Measurements from ENCODE around the gene ZYG11B. TPM values are rescaled to one million over a fixed set of nuclear protein-coding genes. Genes with fewer than 3 reads are reported as not detected.

Gene ZYG11B
- total and polyA plus RNA-seq, 9 of the 15 experiments (the other 6 are each of a cell fraction or from before 2014, with no cell fraction given), result 4.9 to 22.2 (median 12.2) TPM

GRCh38 chr1:52842643-52843310 lies 116.5 kb downstream of the ZYG11B start, which contains the start of gene ZYG11A (continued):
- TF ChIP-seq ATF3 (IDR thresholded peaks at IDR 0.05), result no peak
- peak; percentile 90 for TF ChIP-seq ATF3 (CRISPR knock-in tag; conservative IDR thresholded peaks at IDR 0.05)
- no peak for TF ChIP-seq SETDB1 (IDR thresholded peaks at IDR 0.05; ENCODE audit: low read length)
- TF ChIP-seq JUNB (CRISPR knock-in tag; conservative IDR thresholded peaks at IDR 0.05), result no peak
- peak; percentile 54 for TF ChIP-seq CBX1 (IDR thresholded peaks at IDR 0.05; ENCODE audit: low read depth)
- peak; percentile 30 for TF ChIP-seq CHD4 (IDR thresholded peaks at IDR 0.05; ENCODE audit: insufficient read depth, insufficient replicate concordance, low read depth, low read length, poor library complexity, severe bottlenecking)
- peak; percentile 93 for TF ChIP-seq POLR2G (IDR thresholded peaks at IDR 0.05; ENCODE audit: low read depth, low read length)
- TF ChIP-seq ZNF24 (IDR thresholded peaks at IDR 0.05), result no peak
- no peak for TF ChIP-seq USF1 (CRISPR knock-in tag; IDR thresholded peaks at IDR 0.05)
- no peak for TF ChIP-seq TRIM28 (IDR thresholded peaks at IDR 0.05)
- no peak for TF ChIP-seq NCOA4 (IDR thresholded peaks at IDR 0.05; ENCODE audit: partially characterized antibody)
- TF ChIP-seq SAP30 (IDR thresholded peaks at IDR 0.05; ENCODE audit: borderline replicate concordance, insufficient read depth, low read depth, low read length, poor library complexity, severe bottlenecking), result peak; percentile 87
- TF ChIP-seq ZNF696 (CRISPR knock-in tag; conservative IDR thresholded peaks at IDR 0.05), result no peak
- no peak for TF ChIP-seq NR0B1 (IDR thresholded peaks at IDR 0.05; ENCODE audit: partially characterized antibody)
- TF ChIP-seq CGGBP1 (CRISPR knock-in tag; IDR thresholded peaks at IDR 0.05), result no peak; the same call in 1 of the 2 replicates
- no peak for TF ChIP-seq KLF16 (IDR thresholded peaks at IDR 0.05)
- no peak for TF ChIP-seq ZNF134 (CRISPR knock-in tag; conservative IDR thresholded peaks at IDR 0.05)
- no peak for TF ChIP-seq PHB2 (IDR thresholded peaks at IDR 0.05; ENCODE audit: low read depth)
- TF ChIP-seq POLR2B (IDR thresholded peaks at IDR 0.05; ENCODE audit: low read depth, partially characterized antibody), result peak; percentile 36
- no peak for TF ChIP-seq EHMT2 (IDR thresholded peaks at IDR 0.05)
- TF ChIP-seq E2F1 (CRISPR knock-in tag; IDR thresholded peaks at IDR 0.05), result peak; percentile 87; the same call in 1 of the 2 replicates
- no peak for TF ChIP-seq SMAD2 (IDR thresholded peaks at IDR 0.05; ENCODE audit: low read depth, low read length)
- no peak for TF ChIP-seq ZNF75A (CRISPR knock-in tag; IDR thresholded peaks at IDR 0.05)
- TF ChIP-seq ZNF79 (CRISPR knock-in tag; IDR thresholded peaks at IDR 0.05; ENCODE audit: low read depth), result no peak

Measured in K562 (cell line).